SK-N-SH (cell line): ENCODE results near the gene STMND1. TPM values are rescaled to one million over a fixed set of nuclear protein-coding genes. Genes with fewer than 3 reads are reported as not detected.

Source experiments
- CTCF ChIA-PET: fragments of 300-600, 350-600 bp; formaldehyde crosslinking; extraction: SDS; loops from one replicate; lab custom pipeline; 2021; lab: Yijun Ruan, JAX
- POLR2A ChIA-PET: fragments of 350-600 bp; sonication (Branson Sonifier 250); formaldehyde crosslinking; extraction: SDS; loops from one replicate; lab custom pipeline; 2020; ENCODE audit warnings: antibody characterized with exemption, inconsistent platforms; lab: Yijun Ruan, JAX
- DNase-seq: peaks from one replicate; pipeline ENCODE4 v3.0.0; 2012
- H2AFZ ChIP-seq: fragments of 200-600 bp; sonication (generic); 2 replicates; pipeline ENCODE4 v1.8.1; 2016; ENCODE audit warnings: antibody characterized with exemption, mild to moderate bottlenecking, low read depth
- H3F3A ChIP-seq: fragments of 200-600 bp; sonication (generic); replicated peaks from 2 replicates; pipeline ENCODE3; 2016; ENCODE audit warnings: antibody characterized with exemption, mild to moderate bottlenecking; ENCODE audit not compliant: insufficient read depth
- H3K27ac ChIP-seq, 2 experiments: fragments of 200-500 bp in 1 of 2; fragments of 200-600 bp in 1 of 2; sonication (Bioruptor generic) in 1 of 2; sonication (generic), shearing (Covaris generic) in 1 of 2; 2 replicates each; pipeline versions ENCODE4 v1.5.1 to v1.6.1; 2014 to 2016; ENCODE audit warnings: low read depth in 2 of 2, inconsistent platforms in 1 of 2, low read length in 1 of 2, mild to moderate bottlenecking in 1 of 2, mixed read lengths in 1 of 2
- H3K27me3 ChIP-seq: fragments of 200-600 bp; sonication (generic), shearing (Covaris generic); 2 replicates; pipeline ENCODE4 v1.6.1; 2016; ENCODE audit warnings: mixed run types; ENCODE audit not compliant: insufficient read depth
- H3K36me3 ChIP-seq, 2 experiments: fragments of 200-500 bp in 1 of 2; fragments of 200-600 bp in 1 of 2; sonication (Bioruptor generic) in 1 of 2; sonication (generic) in 1 of 2; replicated peaks in 1 of 2; 2 replicates each; pipeline versions ENCODE3 to v1.5.1; 2014 to 2016; ENCODE audit warnings: low read length in 1 of 2, mild to moderate bottlenecking in 1 of 2; ENCODE audit not compliant: insufficient read depth in 2 of 2, control insufficient read depth in 1 of 2
- H3K4me1 ChIP-seq, 2 experiments: fragments of 200-500 bp in 1 of 2; fragments of 200-600 bp in 1 of 2; sonication (Bioruptor generic) in 1 of 2; sonication (generic), shearing (Covaris generic) in 1 of 2; 2 replicates each; pipeline versions ENCODE4 v1.5.1 to v1.6.1; 2014 to 2016; ENCODE audit warnings: low read depth in 1 of 2, low read length in 1 of 2, mixed run types in 1 of 2; ENCODE audit not compliant: insufficient read depth in 2 of 2, control insufficient read depth in 1 of 2
- H3K4me2 ChIP-seq: fragments of 200-600 bp; sonication (generic), shearing (Covaris generic); 2 replicates; pipeline ENCODE4 v1.6.1; 2017; ENCODE audit warnings: mixed run types
- H3K4me3 ChIP-seq, 2 experiments: fragments of 200-500 bp in 1 of 2; fragments of 200-600 bp in 1 of 2; sonication (Bioruptor generic) in 1 of 2; sonication (generic), shearing (Covaris generic) in 1 of 2; 2 replicates each; pipeline versions ENCODE4 v1.5.1 to v1.8.1; 2014 to 2016; ENCODE audit warnings: low read depth in 2 of 2, inconsistent platforms in 1 of 2, low read length in 1 of 2, mild to moderate bottlenecking in 1 of 2, mixed read lengths in 1 of 2, moderate library complexity in 1 of 2
- H3K79me2 ChIP-seq: fragments of 200-600 bp; sonication (generic); 2 replicates; pipeline ENCODE4 v1.8.1; 2017; ENCODE audit warnings: mild to moderate bottlenecking; ENCODE audit not compliant: insufficient read depth
- H3K9ac ChIP-seq: fragments of 200-600 bp; sonication (generic); 2 replicates; pipeline ENCODE4 v1.6.1; 2017; ENCODE audit warnings: mixed run types
- H3K9me2 ChIP-seq: fragments of 200-600 bp; sonication (generic); 2 replicates; pipeline ENCODE4 v1.6.1; 2017; ENCODE audit warnings: mixed run types
- H3K9me3 ChIP-seq: fragments of 200-600 bp; sonication (generic); 2 replicates; pipeline ENCODE4 v1.6.1; 2017; ENCODE audit warnings: mixed run types, mild to moderate bottlenecking, moderate library complexity
- H4K20me1 ChIP-seq: fragments of 200-600 bp; sonication (generic); 2 replicates; pipeline ENCODE4 v1.6.1; 2017; ENCODE audit warnings: mild to moderate bottlenecking, mixed run types; ENCODE audit not compliant: insufficient read depth
- FOSL2 ChIP-seq: IDR thresholded peaks from 2 replicates; pipeline ENCODE4 v1.4.0; 2012; ENCODE audit warnings: low read depth, mild to moderate bottlenecking, moderate library complexity, borderline replicate concordance
- FOXJ3 ChIP-seq: sonication (generic); formaldehyde crosslinking; IDR thresholded peaks from 2 replicates; pipeline ENCODE4 v1.5.1; 2020; ENCODE audit warnings: mild to moderate bottlenecking, missing genetic modification reagents
- FOXM1 ChIP-seq: IDR thresholded peaks from 2 replicates; pipeline ENCODE4 v1.4.0; 2012; ENCODE audit warnings: low read depth, mild to moderate bottlenecking
- MXI1 ChIP-seq: IDR thresholded peaks from 2 replicates; pipeline ENCODE4 v1.6.1; 2012; ENCODE audit warnings: mild to moderate bottlenecking, low read depth, low read length, improper control_type of control experiment
- RXRA ChIP-seq: IDR thresholded peaks from 2 replicates; pipeline ENCODE4 v1.4.0; 2012; ENCODE audit warnings: low read depth, mild to moderate bottlenecking, borderline replicate concordance
- TCF12 ChIP-seq: IDR thresholded peaks from 2 replicates; pipeline ENCODE4 v1.4.0; 2012
- WGBS: methylation state at CpG from one replicate; pipeline ENCODE4 v1.1.6; 2017; ENCODE audit warnings: low lambda C conversion rate; 5-methylcytosine and 5-hydroxymethylcytosine counted together
- polyA plus RNA-seq, 3 experiments: library from polyadenylated mRNA; depleted of rRNA; stranded (reverse); fragments of >200 nt; gene quantifications; 2 replicates each; pipeline ENCODE4 v1.2.3, GENCODE V29; 2012
- TF ChIP-seq, protein P1 (sequence below): fragments of 200-600 bp; sonication (generic); IDR thresholded peaks from 2 replicates; pipeline ENCODE4 v1.6.1; 2017; ENCODE audit warnings: antibody characterized with exemption, mild to moderate bottlenecking, moderate library complexity
- TF ChIP-seq, protein P2 (sequence below): IDR thresholded peaks from 2 replicates; pipeline ENCODE4 v1.4.0; 2012; ENCODE audit warnings: low read depth
- TF ChIP-seq, protein P3 (sequence below): fragments of 150-350 bp; IDR thresholded peaks from 2 replicates; pipeline ENCODE4 v1.6.1; 2016; ENCODE audit warnings: mild to moderate bottlenecking, low read depth, low read length

STMND1 gene
- polyA plus RNA-seq, 1 of the 3 experiments (the other 2 are of a cell fraction) = not detected

DNA sequence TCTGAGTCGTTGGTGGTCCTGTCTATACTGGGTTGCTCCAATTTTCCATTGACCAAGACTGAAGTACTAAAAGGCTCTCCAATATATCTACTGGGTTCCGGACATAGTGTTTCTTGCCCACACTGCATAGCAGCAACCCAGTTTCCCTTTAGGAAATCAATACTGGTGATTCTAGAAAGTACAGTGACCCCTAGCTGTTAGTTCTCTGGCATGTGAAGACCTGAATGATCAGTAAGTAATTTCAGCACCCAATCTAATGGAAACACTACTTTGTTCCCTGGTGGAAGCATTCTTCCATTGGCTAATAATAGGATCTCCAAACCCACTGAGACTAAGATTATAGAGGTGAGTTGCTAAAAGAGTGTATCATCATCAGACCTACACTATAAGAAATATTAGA is 40.8 kb upstream of the STMND1 start:
- Histone ChIP-seq H3K9ac (no peak overlapping the region), H3K4me2 (no peak overlapping the region), H3K27me3 (no peaks in the 10 kb centered on the region), H3K4me1 (peaks cover 0 to 6% of the 10 kb centered on the region in 2 experiments; a peak in 1 of 4 replicates), H3K27ac (no peak overlapping the region), H3K79me2 (no peaks in the 10 kb centered on the region), H3K9me2 (no peaks in the 10 kb centered on the region), H4K20me1 (no peaks in the 10 kb centered on the region), H3F3A (peaks cover 15% of the 10 kb centered on the region), H2AFZ (no peak overlapping the region), H3K36me3 (no peaks in the 10 kb centered on the region), H3K4me3 (no peak overlapping the region), H3K9me3 (no peaks in the 10 kb centered on the region)
- ChIA-PET CTCF (interaction anchor here (1.2 kb wide), 1 partner anchor 25 kb away, joined by 3 read pairs; no protein-coding TSS in a partner anchor), POLR2A (no interaction called here)
- 58% methylated on average over 2 of the region's 2 CpGs for WGBS
- no peak for DNase-seq
- TF ChIP-seq RXRA (no peak), FOXJ3 (CRISPR knock-in tag) (no peak), FOSL2 (no peak), TCF12 (no peak), FOXM1 (no peak)
- TF ChIP-seq, protein P1, sequence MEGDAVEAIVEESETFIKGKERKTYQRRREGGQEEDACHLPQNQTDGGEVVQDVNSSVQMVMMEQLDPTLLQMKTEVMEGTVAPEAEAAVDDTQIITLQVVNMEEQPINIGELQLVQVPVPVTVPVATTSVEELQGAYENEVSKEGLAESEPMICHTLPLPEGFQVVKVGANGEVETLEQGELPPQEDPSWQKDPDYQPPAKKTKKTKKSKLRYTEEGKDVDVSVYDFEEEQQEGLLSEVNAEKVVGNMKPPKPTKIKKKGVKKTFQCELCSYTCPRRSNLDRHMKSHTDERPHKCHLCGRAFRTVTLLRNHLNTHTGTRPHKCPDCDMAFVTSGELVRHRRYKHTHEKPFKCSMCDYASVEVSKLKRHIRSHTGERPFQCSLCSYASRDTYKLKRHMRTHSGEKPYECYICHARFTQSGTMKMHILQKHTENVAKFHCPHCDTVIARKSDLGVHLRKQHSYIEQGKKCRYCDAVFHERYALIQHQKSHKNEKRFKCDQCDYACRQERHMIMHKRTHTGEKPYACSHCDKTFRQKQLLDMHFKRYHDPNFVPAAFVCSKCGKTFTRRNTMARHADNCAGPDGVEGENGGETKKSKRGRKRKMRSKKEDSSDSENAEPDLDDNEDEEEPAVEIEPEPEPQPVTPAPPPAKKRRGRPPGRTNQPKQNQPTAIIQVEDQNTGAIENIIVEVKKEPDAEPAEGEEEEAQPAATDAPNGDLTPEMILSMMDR = no peak
- TF ChIP-seq, protein P2, sequence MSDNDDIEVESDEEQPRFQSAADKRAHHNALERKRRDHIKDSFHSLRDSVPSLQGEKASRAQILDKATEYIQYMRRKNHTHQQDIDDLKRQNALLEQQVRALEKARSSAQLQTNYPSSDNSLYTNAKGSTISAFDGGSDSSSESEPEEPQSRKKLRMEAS = no peak
- TF ChIP-seq, protein P3, sequence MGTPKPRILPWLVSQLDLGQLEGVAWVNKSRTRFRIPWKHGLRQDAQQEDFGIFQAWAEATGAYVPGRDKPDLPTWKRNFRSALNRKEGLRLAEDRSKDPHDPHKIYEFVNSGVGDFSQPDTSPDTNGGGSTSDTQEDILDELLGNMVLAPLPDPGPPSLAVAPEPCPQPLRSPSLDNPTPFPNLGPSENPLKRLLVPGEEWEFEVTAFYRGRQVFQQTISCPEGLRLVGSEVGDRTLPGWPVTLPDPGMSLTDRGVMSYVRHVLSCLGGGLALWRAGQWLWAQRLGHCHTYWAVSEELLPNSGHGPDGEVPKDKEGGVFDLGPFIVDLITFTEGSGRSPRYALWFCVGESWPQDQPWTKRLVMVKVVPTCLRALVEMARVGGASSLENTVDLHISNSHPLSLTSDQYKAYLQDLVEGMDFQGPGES = no peak

DNA sequence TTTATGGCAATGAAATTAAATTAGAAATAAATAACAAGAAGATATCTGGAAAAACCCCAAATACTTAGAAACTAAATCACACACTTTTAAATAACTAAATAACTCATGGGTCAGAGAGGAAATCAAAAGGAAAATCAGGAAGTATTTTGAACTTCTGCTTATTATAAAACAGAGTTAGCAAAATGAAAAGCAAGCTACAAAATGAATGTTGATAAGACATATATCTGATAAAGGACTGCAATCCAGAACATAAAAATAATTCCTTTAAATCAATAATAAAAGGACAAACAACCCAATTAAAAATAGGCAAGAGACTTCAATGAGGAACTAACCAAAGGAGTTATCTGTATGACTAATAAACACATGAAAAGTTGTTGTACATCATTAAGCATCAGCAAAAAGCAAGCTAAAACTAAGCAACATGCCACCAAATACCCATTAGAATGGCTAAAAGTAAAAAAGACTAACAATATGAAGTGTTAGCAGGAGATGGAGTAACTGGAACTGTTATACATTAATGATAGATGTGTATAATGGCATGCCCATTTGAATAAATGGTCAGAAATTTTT is 38.9 kb upstream of the STMND1 start:
- no peaks in the 10 kb centered on the region for H3K79me2 ChIP-seq
- peaks cover 11% of the 10 kb centered on the region for H3F3A ChIP-seq
- CTCF ChIA-PET = no interaction called here
- no peak overlapping the region for H2AFZ ChIP-seq
- no peak overlapping the region for H3K4me2 ChIP-seq
- no peaks in the 10 kb centered on the region for H3K9me3 ChIP-seq
- H3K36me3 ChIP-seq = no peaks in the 10 kb centered on the region
- H4K20me1 ChIP-seq = no peaks in the 10 kb centered on the region
- H3K27me3 ChIP-seq = no peaks in the 10 kb centered on the region
- no peak overlapping the region for H3K9ac ChIP-seq
- peaks cover 0 to 6% of the 10 kb centered on the region in 2 experiments; a peak in 1 of 4 replicates for H3K4me1 ChIP-seq
- no peak for TF ChIP-seq MXI1
- POLR2A ChIA-PET = no interaction called here
- DNase-seq = no peak
- no peak overlapping the region for H3K4me3 ChIP-seq
- H3K27ac ChIP-seq = no peak overlapping the region
- H3K9me2 ChIP-seq = no peaks in the 10 kb centered on the region
